Measurements from ENCODE around the gene ADCY10.

The ADCY10 gene

GRCh38 chr1:167777269-167777650 is 136.7 kb downstream of the ADCY10 start:
- no peak for ATAC-seq
- no peak overlapping the region for H3K27ac Mint-ChIP-seq
- peaks cover 68% of the 10 kb centered on the region for H3K36me3 Mint-ChIP-seq
- no peak overlapping the region for H3K4me3 Mint-ChIP-seq
- no peaks in the 10 kb centered on the region for H3K27me3 Mint-ChIP-seq
- peaks cover 11% of the 10 kb centered on the region for H3K9me3 Mint-ChIP-seq
- no peaks in the 10 kb centered on the region for H3K4me1 Mint-ChIP-seq

DNA sequence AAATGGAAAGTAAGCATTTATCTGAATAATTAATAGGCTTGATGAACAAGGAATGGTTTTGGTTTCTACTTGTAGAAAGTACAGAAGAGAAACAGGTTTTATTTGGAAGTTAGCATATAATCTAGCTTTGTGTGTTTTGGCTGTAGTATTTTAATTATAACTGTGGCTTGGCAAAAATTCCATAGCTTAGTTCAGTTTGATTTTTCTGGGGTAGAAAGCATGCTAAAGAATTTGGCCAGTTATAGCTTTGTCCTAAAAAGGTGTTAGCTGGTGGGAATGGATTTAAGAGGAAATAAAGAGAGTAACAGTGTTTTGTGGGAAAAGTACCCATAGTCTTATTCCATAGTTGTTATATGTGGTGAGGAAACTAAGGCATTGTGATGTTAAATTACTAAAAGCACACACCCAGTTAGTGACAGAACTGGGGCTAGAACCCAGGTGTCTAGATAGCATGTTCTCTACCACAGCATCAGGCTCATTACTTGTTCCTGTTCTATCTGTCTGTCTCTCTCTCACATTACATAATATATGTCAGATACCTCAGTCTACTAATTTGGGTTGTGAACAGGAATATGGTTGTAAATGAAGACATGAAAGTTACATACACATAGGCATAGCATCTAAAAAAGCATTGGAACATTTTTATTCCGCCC is 137.2 kb downstream of the ADCY10 start:
- Mint-ChIP-seq H3K36me3 (peaks cover 72% of the 10 kb centered on the region), H3K4me1 (no peaks in the 10 kb centered on the region), H3K4me3 (no peak overlapping the region), H3K9me3 (peaks cover 11% of the 10 kb centered on the region), H3K27ac (no peak overlapping the region), H3K27me3 (no peaks in the 10 kb centered on the region)
- no peak for ATAC-seq

GRCh38 chr1:167776151-167776550 is 137.8 kb downstream of the ADCY10 start:
- H3K27me3 Mint-ChIP-seq = no peaks in the 10 kb centered on the region
- peaks cover 11% of the 10 kb centered on the region for H3K9me3 Mint-ChIP-seq
- H3K4me3 Mint-ChIP-seq = no peak overlapping the region
- no peaks in the 10 kb centered on the region for H3K4me1 Mint-ChIP-seq
- peaks cover 76% of the 10 kb centered on the region for H3K36me3 Mint-ChIP-seq
- H3K27ac Mint-ChIP-seq = no peak overlapping the region
- no peak for ATAC-seq

GRCh38 chr1:167775178-167775577 is 138.8 kb downstream of the ADCY10 start:
- Mint-ChIP-seq H3K27ac (no peak overlapping the region), H3K9me3 (peaks cover 4% of the 10 kb centered on the region), H3K27me3 (no peaks in the 10 kb centered on the region), H3K4me1 (no peaks in the 10 kb centered on the region), H3K4me3 (no peak overlapping the region), H3K36me3 (peaks cover 74% of the 10 kb centered on the region)
- no peak for ATAC-seq

GRCh38 chr1:167774710-167775109 is 139.2 kb downstream of the ADCY10 start:
- Mint-ChIP-seq H3K9me3 (peaks cover 4% of the 10 kb centered on the region), H3K27ac (no peak overlapping the region), H3K27me3 (no peaks in the 10 kb centered on the region), H3K4me3 (no peak overlapping the region), H3K4me1 (no peaks in the 10 kb centered on the region), H3K36me3 (peaks cover 73% of the 10 kb centered on the region)
- ATAC-seq = no peak

GRCh38 chr1:167773516-167773915 is 140.4 kb downstream of the ADCY10 start:
- peaks cover 71% of the 10 kb centered on the region for H3K36me3 Mint-ChIP-seq
- ATAC-seq = no peak
- H3K4me3 Mint-ChIP-seq = no peak overlapping the region
- no peaks in the 10 kb centered on the region for H3K27me3 Mint-ChIP-seq
- no peaks in the 10 kb centered on the region for H3K9me3 Mint-ChIP-seq
- no peak overlapping the region for H3K27ac Mint-ChIP-seq
- H3K4me1 Mint-ChIP-seq = no peaks in the 10 kb centered on the region

DNA sequence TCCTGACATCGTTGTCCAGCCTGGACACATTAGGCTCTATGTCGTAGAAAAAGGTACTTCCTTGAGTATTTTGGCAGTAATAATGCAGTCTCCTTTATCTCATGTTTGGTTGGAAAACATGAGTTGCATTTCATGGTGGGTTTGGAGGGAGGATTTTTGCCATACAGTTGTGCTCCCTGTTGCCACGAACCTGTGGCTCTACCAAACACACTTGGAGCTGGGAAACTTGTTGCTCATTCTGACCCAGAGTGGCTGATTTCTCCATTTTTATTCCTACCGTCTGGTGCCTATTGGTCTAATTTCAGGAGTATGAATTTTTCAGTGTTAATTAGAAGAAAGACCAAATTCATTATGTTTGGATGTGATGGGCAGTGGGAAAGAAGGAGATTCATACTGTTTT is 141.5 kb downstream of the ADCY10 start:
- H3K36me3 Mint-ChIP-seq = peaks cover 71% of the 10 kb centered on the region
- no peaks in the 10 kb centered on the region for H3K9me3 Mint-ChIP-seq
- no peak overlapping the region for H3K27ac Mint-ChIP-seq
- H3K4me3 Mint-ChIP-seq = no peak overlapping the region
- H3K27me3 Mint-ChIP-seq = no peaks in the 10 kb centered on the region
- no peaks in the 10 kb centered on the region for H3K4me1 Mint-ChIP-seq
- ATAC-seq = no peak

GRCh38 chr1:167770127-167770526 is 143.8 kb downstream of the ADCY10 start:
- Mint-ChIP-seq H3K36me3 (peaks cover 55% of the 10 kb centered on the region), H3K4me1 (no peaks in the 10 kb centered on the region), H3K27me3 (no peaks in the 10 kb centered on the region), H3K9me3 (no peaks in the 10 kb centered on the region), H3K4me3 (no peak overlapping the region), H3K27ac (no peak overlapping the region)
- ATAC-seq = no peak

GRCh38 chr1:167767761-167768160 is 146.2 kb downstream of the ADCY10 start:
- no peaks in the 10 kb centered on the region for H3K9me3 Mint-ChIP-seq
- no peak overlapping the region for H3K27ac Mint-ChIP-seq
- H3K36me3 Mint-ChIP-seq = peaks cover 42% of the 10 kb centered on the region
- no peak overlapping the region for H3K4me3 Mint-ChIP-seq
- no peaks in the 10 kb centered on the region for H3K4me1 Mint-ChIP-seq
- ATAC-seq = no peak
- no peaks in the 10 kb centered on the region for H3K27me3 Mint-ChIP-seq

GRCh38 chr1:167766538-167766937 is 147.4 kb downstream of the ADCY10 start:
- peaks cover 9% of the 10 kb centered on the region for H3K4me1 Mint-ChIP-seq
- H3K4me3 Mint-ChIP-seq = no peak overlapping the region
- ATAC-seq = no peak
- H3K27ac Mint-ChIP-seq = no peak overlapping the region
- H3K27me3 Mint-ChIP-seq = no peaks in the 10 kb centered on the region
- H3K36me3 Mint-ChIP-seq = peaks cover 35% of the 10 kb centered on the region
- no peaks in the 10 kb centered on the region for H3K9me3 Mint-ChIP-seq

DNA sequence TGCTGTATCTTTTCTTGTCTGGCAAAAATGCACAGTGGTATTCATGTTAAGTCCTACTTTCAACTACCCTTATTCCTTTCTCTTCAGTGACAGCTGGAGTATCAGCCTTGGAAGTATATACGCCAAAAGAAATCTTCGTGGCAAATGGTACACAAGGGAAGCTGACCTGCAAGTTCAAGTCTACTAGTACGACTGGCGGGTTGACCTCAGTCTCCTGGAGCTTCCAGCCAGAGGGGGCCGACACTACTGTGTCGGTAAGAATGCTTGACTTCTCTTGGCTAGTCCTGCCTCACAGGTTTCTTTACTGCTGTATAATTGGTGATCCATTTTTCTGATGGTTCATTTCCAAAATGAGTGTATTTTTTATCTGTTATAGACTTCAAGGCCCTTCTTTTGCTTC is 148.4 kb downstream of the ADCY10 start:
- peaks cover 19% of the 10 kb centered on the region for H3K4me1 Mint-ChIP-seq
- ATAC-seq = no peak
- H3K4me3 Mint-ChIP-seq = no peak overlapping the region
- no peaks in the 10 kb centered on the region for H3K9me3 Mint-ChIP-seq
- H3K27me3 Mint-ChIP-seq = no peaks in the 10 kb centered on the region
- no peak overlapping the region for H3K27ac Mint-ChIP-seq
- peaks cover 24% of the 10 kb centered on the region for H3K36me3 Mint-ChIP-seq

- ATAC-seq = no peak
- Mint-ChIP-seq H3K9me3 (no peaks in the 10 kb centered on the region), H3K27ac (no peak overlapping the region), H3K27me3 (no peaks in the 10 kb centered on the region), H3K36me3 (peaks cover 21% of the 10 kb centered on the region), H3K4me1 (peaks cover 27% of the 10 kb centered on the region), H3K4me3 (no peak overlapping the region)
Observed at GRCh38 chr1:167764458-167765330, 149.2 kb downstream of the ADCY10 start.

- H3K36me3 Mint-ChIP-seq = peaks cover 16% of the 10 kb centered on the region
- H3K27me3 Mint-ChIP-seq = no peaks in the 10 kb centered on the region
- H3K27ac Mint-ChIP-seq = no peak overlapping the region
- ATAC-seq = no peak
- no peaks in the 10 kb centered on the region for H3K9me3 Mint-ChIP-seq
- no peak overlapping the region for H3K4me3 Mint-ChIP-seq
- peaks cover 29% of the 10 kb centered on the region for H3K4me1 Mint-ChIP-seq
Observed at GRCh38 chr1:167763525-167764220, 150.3 kb downstream of the ADCY10 start.

GRCh38 chr1:167762061-167762746 is 151.7 kb downstream of the ADCY10 start:
- Mint-ChIP-seq H3K27ac (no peak overlapping the region), H3K9me3 (no peaks in the 10 kb centered on the region), H3K4me1 (peaks cover 30% of the 10 kb centered on the region), H3K36me3 (peaks cover 5% of the 10 kb centered on the region), H3K27me3 (no peaks in the 10 kb centered on the region), H3K4me3 (no peak overlapping the region)
- no peak for ATAC-seq

GRCh38 chr1:167761400-167761799 is 152.5 kb downstream of the ADCY10 start:
- Mint-ChIP-seq H3K4me1 (peaks cover 38% of the 10 kb centered on the region), H3K36me3 (peaks cover 5% of the 10 kb centered on the region), H3K9me3 (no peaks in the 10 kb centered on the region), H3K27me3 (no peaks in the 10 kb centered on the region), H3K27ac (peak overlapping the region; percentile 2), H3K4me3 (no peak overlapping the region)
- no peak for ATAC-seq

Data from stimulated activated memory B cell treated with anti-CD40 and anti-IgM and Interleukin-4, amounts not matched to agents 10 μg/mL and 1 μg/mL and 100 μg/mL, for 72 hours (primary cell).